Endodermal cell (in vitro differentiated cells): ENCODE measurements around the gene PAX5. TPM values are rescaled to one million over a fixed set of nuclear protein-coding genes. Genes with fewer than 3 reads are reported as not detected.

ENCODE experiments used
- DNase-seq: peaks from one replicate; pipeline ENCODE4 v3.0.0-alpha.2; 2017
- H3K27ac ChIP-seq: 2 replicates; pipeline ENCODE4 v1.5.1; 2013; ENCODE audit warnings: mild to moderate bottlenecking, low read depth, low read length, moderate library complexity
- H3K27me3 ChIP-seq: 2 replicates; pipeline ENCODE4 v1.6.1; 2013; ENCODE audit warnings: mild to moderate bottlenecking, low read length, moderate library complexity; ENCODE audit not compliant: insufficient read depth, control insufficient read depth, poor library complexity, severe bottlenecking
- H3K36me3 ChIP-seq: 2 replicates; pipeline ENCODE4 v1.7.0; 2013; ENCODE audit warnings: mild to moderate bottlenecking, low read length, moderate library complexity; ENCODE audit not compliant: control insufficient read depth, insufficient read depth
- H3K4me1 ChIP-seq: one replicate; pipeline ENCODE4 v1.7.0; 2013; ENCODE audit warnings: low read length; ENCODE audit not compliant: control insufficient read depth, insufficient read depth
- H3K4me3 ChIP-seq: 2 replicates; pipeline ENCODE4 v1.5.1; 2013; ENCODE audit warnings: mild to moderate bottlenecking, low read length, moderate library complexity
- H3K9ac ChIP-seq: 2 replicates; pipeline ENCODE4 v1.6.1; 2013; ENCODE audit warnings: mild to moderate bottlenecking, low read length, moderate library complexity; ENCODE audit not compliant: poor library complexity, severe bottlenecking; ENCODE audit errors: extremely low read depth
- H3K9me3 ChIP-seq: 2 replicates; pipeline ENCODE4 v1.6.1; 2013; ENCODE audit warnings: mild to moderate bottlenecking, low read length, moderate library complexity; ENCODE audit not compliant: control insufficient read depth
- H3K27ac Mint-ChIP-seq: 2 replicates; pipeline ENCODE4 v1.8.0; 2020; ENCODE audit warnings: mixed read lengths
- H3K27me3 Mint-ChIP-seq: 2 replicates; pipeline ENCODE4 v1.8.0; 2021; ENCODE audit warnings: mild to moderate bottlenecking, mixed read lengths; ENCODE audit not compliant: insufficient read depth
- H3K36me3 Mint-ChIP-seq: 2 replicates; pipeline ENCODE4 v1.8.0; 2020; ENCODE audit warnings: low read depth, mixed read lengths
- H3K4me1 Mint-ChIP-seq: 2 replicates; pipeline ENCODE4 v1.8.0; 2020; ENCODE audit warnings: mixed read lengths
- H3K4me3 Mint-ChIP-seq: 2 replicates; pipeline ENCODE4 v1.8.0; 2020; ENCODE audit warnings: mild to moderate bottlenecking, moderate library complexity, mixed read lengths
- H3K9me3 Mint-ChIP-seq: 2 replicates; pipeline ENCODE4 v1.8.0; 2020; ENCODE audit warnings: mild to moderate bottlenecking, mixed read lengths
- CTCF ChIP-seq: fragments of 200-600 bp; sonication (generic); conservative IDR thresholded peaks from 2 replicates; pipeline ENCODE4 v1.5.0; 2021; ENCODE audit warnings: antibody characterized with exemption, mild to moderate bottlenecking
- WGBS, 2 experiments: methylation state at CpG; one replicate each; pipeline versions ENCODE4 v1.1.5 to v1.1.7; 2013; ENCODE audit warnings: missing lambda C conversion rate in 2 of 2, mixed read lengths in 1 of 2; ENCODE audit not compliant: insufficient coverage in 1 of 2, insufficient read length in 1 of 2; 5-methylcytosine and 5-hydroxymethylcytosine counted together
- total RNA-seq, 2 donors: library from RNA; stranded (reverse); fragmentation: NEBNext Ultra II Directional in 1 of 2; extraction: Animal tissue kit (Norgen Biotek cat#: 25700) in 1 of 2; gene quantifications; 2 replicates in 1 of 2; 3 replicates in 1 of 2; pipeline ENCODE4 v1.2.1, GENCODE V29; 2021

The PAX5 gene
- total RNA-seq, 2 donors from 2014 or later, result 0.15 TPM; not detected in 1

- no peak overlapping the region for H3K9ac ChIP-seq
- H3K4me1 ChIP-seq, result no peaks in the 10 kb centered on the region
- no peak overlapping the region for H3K27ac Mint-ChIP-seq
- H3K9me3 Mint-ChIP-seq, result no peaks in the 10 kb centered on the region
- peak; percentile 31 for DNase-seq
- H3K27me3 Mint-ChIP-seq, result peaks cover 82% of the 10 kb centered on the region
- H3K27ac ChIP-seq, result no peak overlapping the region
- H3K4me3 Mint-ChIP-seq, result no peak overlapping the region
- no peaks in the 10 kb centered on the region for H3K9me3 ChIP-seq
- H3K36me3 ChIP-seq, result no peaks in the 10 kb centered on the region
- peaks cover 55% of the 10 kb centered on the region for H3K27me3 ChIP-seq
- no peak overlapping the region for H3K4me3 ChIP-seq
- 88 to 93% methylated on average over 6 to 7 of the region's 7 CpGs for WGBS, 2 experiments
- no peaks in the 10 kb centered on the region for H3K36me3 Mint-ChIP-seq
- TF ChIP-seq CTCF, result no peak
- peaks cover 10% of the 10 kb centered on the region for H3K4me1 Mint-ChIP-seq
Measured at GRCh38 chr9:37046683-37047082, 12.6 kb upstream of the PAX5 start.

GRCh38 chr9:37042421-37042820, 8.4 kb upstream of the PAX5 start:
- Mint-ChIP-seq H3K4me3 (no peak overlapping the region), H3K9me3 (no peaks in the 10 kb centered on the region), H3K4me1 (peaks cover 12% of the 10 kb centered on the region), H3K36me3 (no peaks in the 10 kb centered on the region), H3K27me3 (peaks cover 94% of the 10 kb centered on the region), H3K27ac (no peak overlapping the region)
- DNase-seq, result no peak
- WGBS, 2 experiments, result 80 to 86% methylated on average over 1 to 3 of the region's 3 CpGs
- no peak overlapping the region for H3K9ac ChIP-seq
- H3K4me1 ChIP-seq, result no peaks in the 10 kb centered on the region
- no peak for TF ChIP-seq CTCF
- no peak overlapping the region for H3K27ac ChIP-seq
- H3K9me3 ChIP-seq, result no peaks in the 10 kb centered on the region
- no peak overlapping the region for H3K4me3 ChIP-seq
- H3K36me3 ChIP-seq, result no peaks in the 10 kb centered on the region
- H3K27me3 ChIP-seq, result peaks cover 73% of the 10 kb centered on the region

GRCh38 chr9:37040508-37041127, 6.5 kb upstream of the PAX5 start:
- Histone ChIP-seq H3K36me3 (no peaks in the 10 kb centered on the region), H3K4me1 (no peaks in the 10 kb centered on the region), H3K27me3 (peaks cover 91% of the 10 kb centered on the region), H3K9ac (no peak overlapping the region), H3K4me3 (no peak overlapping the region), H3K27ac (no peak overlapping the region), H3K9me3 (no peaks in the 10 kb centered on the region)
- no peak for TF ChIP-seq CTCF
- 40 to 74% methylated on average over 2 to 8 of the region's 8 CpGs for WGBS, 2 experiments
- Mint-ChIP-seq H3K4me1 (peaks cover 14% of the 10 kb centered on the region), H3K36me3 (no peaks in the 10 kb centered on the region), H3K4me3 (no peak overlapping the region), H3K9me3 (no peaks in the 10 kb centered on the region), H3K27ac (no peak overlapping the region), H3K27me3 (peaks cover 95% of the 10 kb centered on the region)
- peak; percentile 46 for DNase-seq
